GM19468 (cell line): Measurements from ENCODE around the gene ACAD11.

Experiments
- ATAC-seq: cut with Tn5 transposase; IDR thresholded peaks from one replicate; pipeline ENCODE4 v1.9.1; 2021; ENCODE audit warnings: mild to moderate bottlenecking, moderate library complexity, moderate number of reproducible peaks; ENCODE audit not compliant: unreplicated experiment; ENCODE audit errors: extremely low read depth

Gene ACAD11

GRCh38 chr3:132659365-132660051 lies at the start of gene ACAD11:
Gene ACAD11, minus strand, starts transcription at chr3:132659809. Its CDS starts 58 bp downstream, at chr3:132659751.
- ATAC-seq: peak; percentile 21

- ATAC-seq: no peak
Observed at GRCh38 chr3:132703733-132704132, 44.1 kb upstream of the ACAD11 start.

GRCh38 chr3:132695422-132695821 lies 35.8 kb upstream of the ACAD11 start:
- ATAC-seq: no peak

- no peak for ATAC-seq
Observed at GRCh38 chr3:132694991-132695390, 35.4 kb upstream of the ACAD11 start.

GRCh38 chr3:132690040-132690439 lies 30.4 kb upstream of the ACAD11 start:
- ATAC-seq: no peak

GRCh38 chr3:132682201-132682600 lies 22.6 kb upstream of the ACAD11 start:
- ATAC-seq: no peak

- no peak for ATAC-seq
Observed at GRCh38 chr3:132681421-132681820, 21.8 kb upstream of the ACAD11 start.

GRCh38 chr3:132679911-132680310 lies 20.3 kb upstream of the ACAD11 start:
- ATAC-seq: no peak

GRCh38 chr3:132675408-132675807 lies 15.8 kb upstream of the ACAD11 start:
- ATAC-seq: no peak

GRCh38 chr3:132669256-132669777 lies 9.7 kb upstream of the ACAD11 start:
- ATAC-seq: no peak

GRCh38 chr3:132665230-132665745 lies 5.7 kb upstream of the ACAD11 start:
- ATAC-seq: no peak

GRCh38 chr3:132662212-132662611 lies 2.6 kb upstream of the ACAD11 start:
- ATAC-seq: no peak

- ATAC-seq: no peak
Observed at GRCh38 chr3:132661101-132661500, 1.5 kb upstream of the ACAD11 start.

GRCh38 chr3:132660811-132661070 lies 1.1 kb upstream of the ACAD11 start:
- no peak for ATAC-seq

GRCh38 chr3:132660052-132660810 lies 622 bp upstream of the ACAD11 start, which contains the start of gene UBA5:
Gene UBA5, plus strand, starts transcription at chr3:132660329. Its CDS starts 209 bp downstream, at chr3:132660538.
- ATAC-seq: peak; percentile 47

GRCh38 chr3:132659000-132659364 lies 627 bp downstream of the ACAD11 start:
- ATAC-seq: no peak

- no peak for ATAC-seq
Observed at GRCh38 chr3:132657869-132658747, 1.5 kb downstream of the ACAD11 start.

- no peak for ATAC-seq
Observed at GRCh38 chr3:132655471-132655870, 4.1 kb downstream of the ACAD11 start.

GRCh38 chr3:132654721-132655120 lies 4.9 kb downstream of the ACAD11 start:
- ATAC-seq: no peak

GRCh38 chr3:132654190-132654589 lies 5.4 kb downstream of the ACAD11 start:
- no peak for ATAC-seq
